Fibroblast of lung (primary cell): ENCODE data around the gene DSTYK. TPM values are rescaled to one million over a fixed set of nuclear protein-coding genes. Genes with fewer than 3 reads are reported as not detected.
A peak's percentile ranks its signal among the peaks of the same experiment; 100 is the strongest.

ENCODE experiments used
- DNase-seq, 2 donors: peaks; one replicate each; pipeline versions ENCODE4 v3.0.0 to v3.0.0-alpha.2; 2010; ENCODE audit warnings: low read depth in 2 of 2
- H2AFZ ChIP-seq: 2 replicates; pipeline ENCODE4 v1.5.1; 2012; ENCODE audit warnings: low read length, control low read depth, inconsistent platforms
- H3K27ac ChIP-seq: 2 replicates; pipeline ENCODE4 v1.5.1; 2011; ENCODE audit warnings: low read length, control low read depth; ENCODE audit not compliant: insufficient read depth
- H3K27me3 ChIP-seq: 2 replicates; pipeline ENCODE4 v1.5.1; 2011; ENCODE audit warnings: mild to moderate bottlenecking, low read length; ENCODE audit not compliant: control insufficient read depth, insufficient read depth
- H3K36me3 ChIP-seq: 2 replicates; pipeline ENCODE4 v1.5.1; 2011; ENCODE audit warnings: low read length; ENCODE audit not compliant: control insufficient read depth, insufficient read depth
- H3K4me1 ChIP-seq: 2 replicates; pipeline ENCODE4 v1.5.1; 2011; ENCODE audit warnings: low read length; ENCODE audit not compliant: control insufficient read depth, insufficient read depth; ENCODE audit errors: extremely low read depth
- H3K4me2 ChIP-seq: 2 replicates; pipeline ENCODE4 v1.5.1; 2011; ENCODE audit warnings: low read length, control low read depth; ENCODE audit not compliant: insufficient read depth; ENCODE audit errors: extremely low read depth
- H3K4me3 ChIP-seq, 4 experiments: fragments of 200-600 bp in 1 of 4; sonication (generic) in 1 of 4; replicated peaks in 1 of 4; 2 replicates each; pipeline ENCODE4 v1.5.1; 2011 to 2016; ENCODE audit warnings: low read length in 4 of 4, low read depth in 3 of 4, mild to moderate bottlenecking in 3 of 4, control low read depth in 2 of 4, inconsistent platforms in 1 of 4, mixed read lengths in 1 of 4; ENCODE audit not compliant: insufficient read depth in 1 of 4; ENCODE audit errors: control extremely low read depth in 1 of 4
- H3K79me2 ChIP-seq: 2 replicates; pipeline ENCODE4 v1.5.1; 2012; ENCODE audit warnings: mild to moderate bottlenecking, low read length, inconsistent platforms; ENCODE audit not compliant: control insufficient read depth, insufficient read depth
- H3K9ac ChIP-seq: 2 replicates; pipeline ENCODE4 v1.5.1; 2011; ENCODE audit warnings: mild to moderate bottlenecking, low read length, control low read depth; ENCODE audit not compliant: insufficient read depth
- H3K9me3 ChIP-seq: 2 replicates; pipeline ENCODE4 v1.5.1; 2012; ENCODE audit warnings: low read depth, low read length; ENCODE audit not compliant: control insufficient read depth, insufficient read depth
- H4K20me1 ChIP-seq: 2 replicates; pipeline ENCODE4 v1.5.1; 2011; ENCODE audit warnings: low read length; ENCODE audit not compliant: control insufficient read depth, insufficient read depth; ENCODE audit errors: extremely low read depth
- CTCF ChIP-seq, 2 donors: IDR thresholded peaks in 1 of 2; conservative IDR thresholded peaks in 1 of 2; 1 replicate in 1 of 2; 2 replicates in 1 of 2; pipeline ENCODE4 v1.5.1; 2011 to 2012; ENCODE audit warnings: low read length in 2 of 2, control low read depth in 1 of 2, inconsistent platforms in 1 of 2, low read depth in 1 of 2, mild to moderate bottlenecking in 1 of 2
- EZH2 ChIP-seq: IDR thresholded peaks from 2 replicates; pipeline ENCODE4 v1.5.1; 2012; ENCODE audit warnings: low read length, control low read depth, mild to moderate bottlenecking; ENCODE audit errors: missing control alignments
- polyA plus RNA-seq, 2 donors: library from polyadenylated mRNA; depleted of rRNA in 1 of 2; stranded (reverse) in 1 of 2; unstranded in 1 of 2; fragments of >200 nt; gene quantifications; 2 replicates each; pipeline ENCODE4 v1.2.1, GENCODE V29; 2011 to 2012; ENCODE audit warnings: missing spikeins in 1 of 2
- total RNA-seq: library from RNA; depleted of rRNA; stranded (reverse); fragments of >200 nt; gene quantifications from 2 replicates; pipeline ENCODE4 v1.2.1, GENCODE V29; 2014

DSTYK gene
- total and polyA plus RNA-seq, 2 donors (not counting 1 experiment from before 2014, with no cell fraction given) = 24.5 to 42.6 TPM

- TF ChIP-seq CTCF (conservative IDR thresholded peaks at IDR 0.05 in 1 of 2, IDR thresholded peaks at IDR 0.05 in 1 of 2; ENCODE audit: low read depth in 1 of 2, low read length in 2 of 2) (no peak), EZH2 (no peak)
- Histone ChIP-seq H3K4me1 (no peaks in the 10 kb centered on the region), H3K36me3 (no peaks in the 10 kb centered on the region)
Measured at GRCh38 chr1:205133287-205133686, 78.2 kb downstream of the DSTYK start.

GRCh38 chr1:205129447-205130029, 82.0 kb downstream of the DSTYK start:
- Histone ChIP-seq H3K4me1 (no peaks in the 10 kb centered on the region), H4K20me1 (no peaks in the 10 kb centered on the region), H3K36me3 (no peaks in the 10 kb centered on the region), H2AFZ (no peak overlapping the region), H3K79me2 (no peaks in the 10 kb centered on the region), H3K4me3 (no peak overlapping the region), H3K4me2 (no peak overlapping the region), H3K27me3 (no peaks in the 10 kb centered on the region), H3K9me3 (no peaks in the 10 kb centered on the region), H3K9ac (no peak overlapping the region), H3K27ac (no peak overlapping the region)
- DNase-seq = no peak
- TF ChIP-seq CTCF (conservative IDR thresholded peaks at IDR 0.05 in 1 of 2, IDR thresholded peaks at IDR 0.05 in 1 of 2; ENCODE audit: low read depth in 1 of 2, low read length in 2 of 2) = no peak
- TF ChIP-seq EZH2 = no peak

More at GRCh38 chr1:205133287-205133686, 78.2 kb downstream of the DSTYK start:
- Histone ChIP-seq H3K9ac (no peak overlapping the region), H3K27ac (no peak overlapping the region), H3K9me3 (no peaks in the 10 kb centered on the region), H3K27me3 (no peaks in the 10 kb centered on the region), H3K79me2 (no peaks in the 10 kb centered on the region), H3K4me2 (no peak overlapping the region), H3K4me3 (no peak overlapping the region), H2AFZ (no peak overlapping the region), H4K20me1 (no peaks in the 10 kb centered on the region)
- DNase-seq = no peak

DNA sequence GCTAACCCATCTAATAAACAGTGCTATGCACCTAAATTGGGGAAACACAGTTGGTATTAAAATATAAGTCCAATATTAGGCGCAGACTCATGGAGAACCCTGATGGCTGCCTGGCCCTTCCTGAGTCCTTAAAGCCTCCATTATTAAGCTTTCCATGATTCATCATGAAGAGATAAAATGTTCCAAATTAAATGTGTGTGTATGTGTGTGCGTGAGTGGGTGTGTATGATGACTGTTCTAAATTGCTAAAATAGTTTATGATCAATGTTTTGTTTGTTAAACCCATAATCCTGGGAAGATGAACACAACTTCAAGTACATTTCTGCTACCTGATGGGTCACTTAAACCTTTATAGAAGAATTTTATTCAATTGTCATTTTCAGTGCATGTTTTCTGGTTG, 83.5 kb downstream of the DSTYK start:
- TF ChIP-seq EZH2 (no peak), CTCF (conservative IDR thresholded peaks at IDR 0.05 in 1 of 2, IDR thresholded peaks at IDR 0.05 in 1 of 2; ENCODE audit: low read depth in 1 of 2, low read length in 2 of 2) (no peak)
- no peaks in the 10 kb centered on the region for H4K20me1 ChIP-seq
- DNase-seq = peak in 1 of 2 donors; percentile 5

More for the DNA sequence above, 83.5 kb downstream of the DSTYK start:
- no peaks in the 10 kb centered on the region for H3K36me3 ChIP-seq
- no peaks in the 10 kb centered on the region for H3K9me3 ChIP-seq
- no peak overlapping the region for H3K4me3 ChIP-seq
- H2AFZ ChIP-seq = no peak overlapping the region
- no peak overlapping the region for H3K4me2 ChIP-seq
- no peaks in the 10 kb centered on the region for H3K79me2 ChIP-seq
- no peaks in the 10 kb centered on the region for H3K27me3 ChIP-seq
- H3K9ac ChIP-seq = no peak overlapping the region
- no peak overlapping the region for H3K27ac ChIP-seq
- no peaks in the 10 kb centered on the region for H3K4me1 ChIP-seq
